ENCODE results near the gene VSTM4.

Gene VSTM4

DNA sequence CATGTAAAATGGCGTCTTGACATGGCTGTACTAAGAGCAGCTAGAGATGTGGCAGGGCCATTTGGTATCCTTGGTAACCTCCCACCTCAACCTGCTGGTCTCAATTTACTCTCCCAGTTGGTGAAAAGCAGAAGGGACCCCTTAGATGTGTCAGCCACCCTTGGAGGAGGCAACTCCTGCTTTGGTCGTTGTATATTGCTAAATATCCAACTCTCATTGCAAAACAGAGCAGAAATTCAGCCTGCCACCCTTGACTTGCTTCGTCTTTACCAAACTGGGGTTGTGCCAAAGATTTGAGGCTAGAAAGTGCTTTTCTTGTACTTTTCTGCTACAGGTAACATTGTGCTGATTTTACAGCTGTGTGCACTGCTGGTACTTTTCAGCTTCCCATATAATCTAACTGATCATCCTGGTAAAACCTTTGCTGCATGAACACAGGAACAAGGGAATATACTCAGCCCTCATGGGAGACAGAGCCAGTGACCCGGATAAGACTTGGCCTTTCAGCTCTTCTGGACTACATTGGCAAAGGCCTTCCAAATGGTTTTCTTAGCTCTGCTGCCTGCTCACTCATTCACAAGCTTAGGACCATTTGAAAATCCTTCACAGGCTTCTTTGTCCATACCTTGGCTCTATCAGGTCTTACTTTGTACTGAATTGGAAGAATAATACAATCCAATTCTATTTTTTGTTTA lies 2.2 kb upstream of the VSTM4 start:
- in situ Hi-C loops (cut with MboI; ENCODE audit: low sequenced_read_pairs): no loop called here
- no peaks in the 10 kb centered on the region for H3K36me3 ChIP-seq (replicated peaks)
- no peaks in the 10 kb centered on the region for H3K4me1 ChIP-seq

DNA sequence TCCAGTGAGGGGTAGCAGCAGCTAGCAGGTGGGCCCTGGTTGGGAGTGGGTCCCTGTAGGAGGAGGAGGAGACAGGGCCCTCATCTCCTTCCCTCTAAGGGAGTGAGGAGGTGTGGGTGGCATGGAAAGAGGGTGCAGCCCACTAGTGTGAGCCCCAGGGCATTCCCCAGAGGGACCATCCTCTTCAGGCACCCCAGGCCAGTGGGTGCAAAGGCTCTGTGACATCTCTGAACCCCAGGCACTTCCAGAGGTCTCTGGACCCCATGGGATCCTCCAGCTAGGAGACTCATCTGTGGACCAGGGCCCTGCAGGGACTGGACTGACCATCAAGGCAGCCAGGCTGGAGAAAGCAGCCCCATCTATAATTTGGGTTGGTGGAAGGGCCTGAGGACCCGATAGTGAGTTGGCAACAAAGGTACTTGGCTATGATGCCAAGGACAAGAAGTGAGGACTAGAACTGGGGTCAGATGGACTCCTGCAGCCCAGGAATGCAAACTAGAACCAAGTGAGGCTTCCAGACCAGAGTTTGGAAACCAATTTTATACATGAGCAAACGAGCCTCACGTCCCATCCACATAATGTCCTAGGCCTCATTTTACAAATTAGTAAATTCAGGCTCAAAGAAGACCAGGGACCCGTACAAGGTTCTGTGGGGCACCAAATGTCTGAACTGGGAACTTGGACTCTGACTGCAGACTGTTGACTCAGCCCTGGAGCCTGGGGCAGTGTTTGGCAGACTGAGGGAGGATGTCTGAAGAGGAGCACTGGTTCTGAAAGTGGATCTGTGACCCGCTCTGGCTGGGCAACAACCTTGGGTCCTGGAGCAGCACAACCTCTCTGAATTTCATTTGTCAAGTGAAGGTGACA lies 1.4 kb upstream of the VSTM4 start:
- no peaks in the 10 kb centered on the region for H3K27me3 ChIP-seq (ENCODE audit: low read depth)
- H3K9me3 ChIP-seq: no peaks in the 10 kb centered on the region
- DNase-seq (ENCODE audit: low spot score in 2 of 2): no peak
- H3K4me3 ChIP-seq: no peak overlapping the region
- in situ Hi-C loops (cut with MboI; ENCODE audit: low sequenced_read_pairs): no loop called here
- H3K36me3 ChIP-seq (replicated peaks): no peaks in the 10 kb centered on the region
- H3K4me1 ChIP-seq: no peaks in the 10 kb centered on the region

More for the DNA sequence above, 2.2 kb upstream of the VSTM4 start:
- no peak for DNase-seq (ENCODE audit: low spot score in 2 of 2)
- Histone ChIP-seq H3K27me3 (ENCODE audit: low read depth) (no peaks in the 10 kb centered on the region), H3K9me3 (no peaks in the 10 kb centered on the region), H3K4me3 (no peak overlapping the region)

DNA sequence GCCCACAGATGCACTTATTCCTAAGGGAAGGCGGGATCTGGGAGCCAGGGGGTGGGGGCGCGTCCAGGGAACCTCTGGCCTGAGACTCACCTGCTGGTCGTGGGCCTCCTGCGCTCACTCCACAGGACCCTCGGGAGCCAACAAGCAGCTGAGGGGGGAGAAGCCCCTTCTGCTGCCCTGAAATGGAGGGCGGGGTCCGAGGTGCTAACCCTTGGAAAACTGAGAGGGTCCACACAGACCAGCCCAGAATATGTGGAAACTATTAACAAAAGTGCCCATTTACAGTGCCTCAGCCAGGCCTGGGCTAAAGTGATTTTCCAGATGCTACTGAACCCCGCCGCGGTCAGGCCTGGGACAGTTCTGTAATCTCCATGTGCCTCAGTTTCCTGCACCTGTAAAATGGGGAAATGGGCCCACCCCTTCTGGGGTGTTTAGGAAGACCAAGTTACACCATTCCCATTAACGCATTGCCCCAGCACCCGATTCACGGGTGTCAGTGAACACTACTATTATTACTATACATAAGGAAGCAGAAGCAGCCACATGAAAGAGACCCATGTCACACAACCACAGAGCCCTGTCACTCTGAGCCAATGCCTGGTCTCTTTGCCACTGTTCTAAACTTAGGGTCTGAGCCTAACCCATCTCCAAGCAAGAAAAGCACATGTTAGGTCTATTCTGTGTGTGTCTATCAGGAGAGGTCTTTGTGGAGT lies 630 bp upstream of the VSTM4 start:
- no peaks in the 10 kb centered on the region for H3K4me1 ChIP-seq
- H3K27me3 ChIP-seq (ENCODE audit: low read depth): no peaks in the 10 kb centered on the region
- H3K4me3 ChIP-seq: no peak overlapping the region
- H3K9me3 ChIP-seq: no peaks in the 10 kb centered on the region
- H3K36me3 ChIP-seq (replicated peaks): no peaks in the 10 kb centered on the region
- DNase-seq (ENCODE audit: low spot score in 2 of 2): no peak
- in situ Hi-C loops (cut with MboI; ENCODE audit: low sequenced_read_pairs): no loop called here

DNA sequence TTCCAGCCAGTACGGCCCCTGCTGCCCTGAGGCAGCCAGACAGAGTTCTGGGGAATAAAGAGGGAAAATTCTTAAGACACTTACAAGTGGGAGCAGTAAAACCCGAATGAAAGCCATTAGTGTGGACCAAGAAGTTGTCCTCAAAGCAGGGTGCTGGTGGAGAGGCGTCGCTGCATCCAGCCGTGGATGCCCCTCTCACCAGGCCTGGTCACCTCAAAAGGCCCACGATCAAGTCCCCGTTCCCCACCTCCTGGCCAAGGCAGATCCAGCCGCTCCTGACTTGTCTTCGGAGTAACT lies 656 bp downstream of the VSTM4 start:
- Histone ChIP-seq H3K27me3 (ENCODE audit: low read depth) (no peaks in the 10 kb centered on the region), H3K9me3 (no peaks in the 10 kb centered on the region), H3K36me3 (replicated peaks) (no peaks in the 10 kb centered on the region), H3K4me1 (no peaks in the 10 kb centered on the region), H3K4me3 (peak overlapping the region; percentile 21)
- in situ Hi-C loops (cut with MboI; ENCODE audit: low sequenced_read_pairs): no loop called here
- DNase-seq (ENCODE audit: low spot score in 2 of 2): no peak

GRCh38 chr10:49113741-49114141 lies 1.6 kb downstream of the VSTM4 start:
- no peak for DNase-seq (ENCODE audit: low spot score in 2 of 2)
- no peaks in the 10 kb centered on the region for H3K36me3 ChIP-seq (replicated peaks)
- in situ Hi-C loops (cut with MboI; ENCODE audit: low sequenced_read_pairs): no loop called here
- no peaks in the 10 kb centered on the region for H3K9me3 ChIP-seq
- H3K27me3 ChIP-seq (ENCODE audit: low read depth): no peaks in the 10 kb centered on the region
- no peaks in the 10 kb centered on the region for H3K4me1 ChIP-seq
- H3K4me3 ChIP-seq: no peak overlapping the region

DNA sequence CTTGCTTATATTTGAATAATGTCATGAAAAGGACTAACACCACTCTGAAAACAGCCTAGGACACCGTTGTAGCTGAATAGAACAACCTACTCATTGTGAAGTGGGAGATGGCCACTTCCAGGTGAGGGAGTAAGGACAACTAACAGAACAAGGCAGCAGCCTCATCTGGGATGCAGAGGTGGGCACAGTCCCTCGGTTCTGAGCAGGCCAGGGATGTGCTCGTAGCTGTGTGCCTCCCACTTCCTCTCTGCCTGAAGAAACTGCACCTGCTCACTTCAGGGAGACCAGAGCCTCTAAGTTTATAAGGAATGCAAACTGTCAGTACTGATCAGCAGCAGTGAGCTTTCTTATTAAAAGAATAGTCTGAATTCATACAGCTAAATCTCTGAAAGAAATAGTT lies 2.5 kb downstream of the VSTM4 start:
- H3K36me3 ChIP-seq (replicated peaks): no peaks in the 10 kb centered on the region
- in situ Hi-C loops (cut with MboI; ENCODE audit: low sequenced_read_pairs): no loop called here

DNA sequence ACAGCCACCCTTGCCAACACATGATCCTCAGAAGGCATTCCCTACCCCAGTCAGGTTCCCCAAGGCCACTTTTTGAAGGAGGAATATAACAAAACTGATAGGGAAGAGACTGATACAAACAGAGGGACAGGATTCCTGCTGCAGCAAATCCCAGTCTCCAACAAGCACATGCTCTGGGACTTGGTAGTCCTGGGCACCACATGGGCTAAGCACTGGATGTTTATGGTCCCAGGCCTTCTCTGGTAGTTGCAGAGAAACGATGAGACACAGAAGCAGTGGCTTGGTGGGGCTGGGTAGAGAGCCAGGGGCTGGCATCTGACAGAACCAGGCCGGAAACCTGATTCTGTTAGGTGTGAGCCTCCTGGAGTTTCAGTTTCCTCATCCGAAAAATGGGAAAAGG lies 3.2 kb downstream of the VSTM4 start:
- in situ Hi-C loops (cut with MboI; ENCODE audit: low sequenced_read_pairs): no loop called here
- no peaks in the 10 kb centered on the region for H3K36me3 ChIP-seq (replicated peaks)
- H3K4me3 ChIP-seq: no peak overlapping the region
- DNase-seq (ENCODE audit: low spot score in 2 of 2): no peak
- no peaks in the 10 kb centered on the region for H3K9me3 ChIP-seq
- no peaks in the 10 kb centered on the region for H3K4me1 ChIP-seq
- H3K27me3 ChIP-seq (ENCODE audit: low read depth): no peaks in the 10 kb centered on the region

More for the DNA sequence above, 2.5 kb downstream of the VSTM4 start:
- H3K27me3 ChIP-seq (ENCODE audit: low read depth): no peaks in the 10 kb centered on the region
- no peak overlapping the region for H3K4me3 ChIP-seq
- no peaks in the 10 kb centered on the region for H3K9me3 ChIP-seq
- H3K4me1 ChIP-seq: no peaks in the 10 kb centered on the region
- DNase-seq (ENCODE audit: low spot score in 2 of 2): no peak

- in situ Hi-C loops (cut with MboI; ENCODE audit: low sequenced_read_pairs): no loop called here
- H3K4me1 ChIP-seq: no peaks in the 10 kb centered on the region
- no peaks in the 10 kb centered on the region for H3K27me3 ChIP-seq (ENCODE audit: low read depth)
- no peaks in the 10 kb centered on the region for H3K9me3 ChIP-seq
- H3K36me3 ChIP-seq (replicated peaks): no peaks in the 10 kb centered on the region
- no peak for DNase-seq (ENCODE audit: low spot score in 2 of 2)
- no peak overlapping the region for H3K4me3 ChIP-seq
Measured at GRCh38 chr10:49111320-49111698, 4.0 kb downstream of the VSTM4 start.

DNA sequence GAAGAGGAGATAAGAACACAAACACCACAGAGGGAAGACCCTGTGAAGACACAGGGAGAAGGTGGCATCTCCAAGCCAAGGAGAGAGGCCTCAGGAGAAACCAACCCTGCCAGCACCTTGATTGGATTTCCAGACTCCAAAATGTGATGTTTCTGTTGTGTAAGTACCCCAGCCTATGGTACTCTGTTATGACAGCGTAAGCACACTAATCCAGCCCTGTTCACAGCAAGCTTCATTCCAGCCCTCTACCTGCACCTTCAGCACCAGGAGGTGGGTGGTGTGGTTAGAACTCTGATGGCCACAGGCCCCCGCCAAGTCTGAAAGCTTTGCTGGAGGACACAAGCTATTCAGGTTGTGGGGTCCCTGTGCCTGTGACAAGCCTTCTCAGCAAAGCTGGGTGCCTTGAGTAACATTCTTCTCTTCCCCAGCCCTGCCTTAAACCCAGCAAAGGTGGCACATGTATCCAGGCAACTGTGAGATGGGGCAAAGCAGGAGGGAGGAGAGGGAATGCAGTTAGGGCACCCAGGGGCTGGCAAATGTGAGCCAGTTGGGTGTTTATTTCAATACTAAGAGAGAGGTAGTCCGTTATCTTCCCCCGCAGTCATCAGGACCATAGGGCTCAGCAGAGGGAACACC lies 4.5 kb downstream of the VSTM4 start:
- Histone ChIP-seq H3K9me3 (no peaks in the 10 kb centered on the region), H3K27me3 (ENCODE audit: low read depth) (no peaks in the 10 kb centered on the region), H3K4me1 (no peaks in the 10 kb centered on the region), H3K4me3 (no peak overlapping the region), H3K36me3 (replicated peaks) (no peaks in the 10 kb centered on the region)
- in situ Hi-C loops (cut with MboI; ENCODE audit: low sequenced_read_pairs): no loop called here
- DNase-seq (ENCODE audit: low spot score in 2 of 2): no peak

GRCh38 chr10:49109669-49110340 lies 5.5 kb downstream of the VSTM4 start:
- DNase-seq (ENCODE audit: low spot score in 2 of 2): no peak
- Histone ChIP-seq H3K4me3 (no peak overlapping the region), H3K36me3 (replicated peaks) (no peaks in the 10 kb centered on the region), H3K4me1 (no peaks in the 10 kb centered on the region), H3K9me3 (no peaks in the 10 kb centered on the region), H3K27me3 (ENCODE audit: low read depth) (no peaks in the 10 kb centered on the region)
- in situ Hi-C loops (cut with MboI; ENCODE audit: low sequenced_read_pairs): no loop called here

- Histone ChIP-seq H3K36me3 (replicated peaks) (no peaks in the 10 kb centered on the region), H3K9me3 (no peaks in the 10 kb centered on the region), H3K4me1 (no peaks in the 10 kb centered on the region), H3K27me3 (ENCODE audit: low read depth) (no peaks in the 10 kb centered on the region), H3K4me3 (no peak overlapping the region)
- no peak for DNase-seq (ENCODE audit: low spot score in 2 of 2)
- in situ Hi-C loops (cut with MboI; ENCODE audit: low sequenced_read_pairs): no loop called here
Measured at GRCh38 chr10:49108656-49109055, 6.7 kb downstream of the VSTM4 start.

GRCh38 chr10:49107887-49108267 lies 7.4 kb downstream of the VSTM4 start:
- DNase-seq (ENCODE audit: low spot score in 2 of 2): no peak
- in situ Hi-C loops (cut with MboI; ENCODE audit: low sequenced_read_pairs): no loop called here
- Histone ChIP-seq H3K36me3 (replicated peaks) (no peaks in the 10 kb centered on the region), H3K4me3 (no peak overlapping the region), H3K9me3 (no peaks in the 10 kb centered on the region), H3K27me3 (ENCODE audit: low read depth) (no peaks in the 10 kb centered on the region), H3K4me1 (no peaks in the 10 kb centered on the region)

DNA sequence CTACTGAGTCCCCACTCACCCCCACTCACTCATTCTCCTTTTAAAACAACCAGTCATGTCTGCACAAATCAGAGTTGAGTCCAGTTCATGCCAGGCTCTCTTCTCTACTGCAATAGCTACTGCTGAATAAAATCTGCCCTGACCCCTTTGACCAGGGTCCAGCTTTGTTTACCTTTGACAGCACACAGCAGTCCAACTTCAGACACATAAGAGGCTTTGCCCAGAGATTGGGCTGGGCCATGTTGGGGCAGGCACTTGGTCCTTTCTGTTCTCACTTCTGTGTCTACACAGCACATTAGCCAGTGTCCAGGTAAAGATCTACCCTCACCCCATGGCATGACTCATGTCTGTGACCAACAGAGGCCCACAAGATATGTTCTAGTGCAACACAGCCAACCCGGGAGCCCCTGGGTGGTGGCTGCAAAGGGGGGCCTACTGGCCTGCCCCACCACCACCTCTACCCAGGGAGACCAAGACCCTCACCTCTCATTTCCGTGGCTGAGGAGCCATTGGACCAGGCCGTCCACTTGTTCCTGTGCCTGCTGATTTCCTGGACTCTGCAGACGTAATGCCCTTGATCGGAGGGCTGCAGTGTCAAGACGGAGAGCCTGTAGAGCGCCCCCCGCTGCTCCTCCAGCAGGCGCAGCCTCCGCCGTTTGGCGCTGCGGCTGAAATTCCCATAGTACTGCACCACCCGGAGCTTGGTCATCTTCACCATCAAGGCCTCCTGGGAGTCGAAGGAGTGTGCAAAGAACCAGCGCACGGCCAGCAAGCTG lies 8.0 kb downstream of the VSTM4 start:
- no peak for DNase-seq (ENCODE audit: low spot score in 2 of 2)
- in situ Hi-C loops (cut with MboI; ENCODE audit: low sequenced_read_pairs): no loop called here
- no peaks in the 10 kb centered on the region for H3K27me3 ChIP-seq (ENCODE audit: low read depth)
- no peaks in the 10 kb centered on the region for H3K4me1 ChIP-seq
- H3K4me3 ChIP-seq: no peak overlapping the region
- no peaks in the 10 kb centered on the region for H3K36me3 ChIP-seq (replicated peaks)
- H3K9me3 ChIP-seq: no peaks in the 10 kb centered on the region
